RWPE2 (cell line): Measurements from ENCODE around the gene ABCD3.
A peak's percentile ranks its signal among the peaks of the same experiment; 100 is the strongest.

Source experiments
- ATAC-seq: fragments of 200-7000 bp; cut with Tn5 transposase; 3 replicates; pipeline ENCODE4 v1.9.1; 2021; ENCODE audit warnings: low read depth
- DNase-seq: peaks from one replicate; pipeline ENCODE4 v3.0.0-alpha.2; 2020; ENCODE audit warnings: low spot score
- H3K27ac ChIP-seq: fragments of 450-650 bp; 2 replicates; pipeline ENCODE4 v1.5.1; 2017; ENCODE audit warnings: mild to moderate bottlenecking; ENCODE audit not compliant: poor library complexity, severe bottlenecking
- H3K27me3 ChIP-seq: fragments of 250-450 bp; sonication (Bioruptor Pico); 2 replicates; pipeline ENCODE4 v1.5.1; 2021; ENCODE audit warnings: mild to moderate bottlenecking, moderate library complexity; ENCODE audit not compliant: insufficient read depth, poor library complexity, severe bottlenecking
- H3K36me3 ChIP-seq: fragments of 250-450 bp; sonication (Bioruptor Pico); 2 replicates; pipeline ENCODE4 v1.5.1; 2020; ENCODE audit warnings: low read depth, mild to moderate bottlenecking, moderate library complexity
- H3K4me1 ChIP-seq: fragments of 250-450 bp; sonication (Bioruptor Pico); 2 replicates; pipeline ENCODE4 v1.5.1; 2021; ENCODE audit warnings: mild to moderate bottlenecking, moderate library complexity; ENCODE audit not compliant: insufficient read depth, poor library complexity, severe bottlenecking
- H3K4me3 ChIP-seq: fragments of 250-450 bp; sonication (Bioruptor Pico); 2 replicates; pipeline ENCODE4 v1.5.1; 2021; ENCODE audit warnings: mild to moderate bottlenecking, moderate library complexity; ENCODE audit not compliant: severe bottlenecking
- H3K9me3 ChIP-seq: fragments of 250-450 bp; sonication (Bioruptor Pico); 2 replicates; pipeline ENCODE4 v1.5.1; 2021; ENCODE audit warnings: mild to moderate bottlenecking, moderate library complexity; ENCODE audit not compliant: severe bottlenecking
- TF ChIP-seq, protein P1 (sequence below): fragments of 450-650 bp; IDR thresholded peaks from one replicate; pipeline ENCODE4 v1.5.1; 2017; ENCODE audit warnings: mild to moderate bottlenecking, moderate library complexity; ENCODE audit not compliant: poor library complexity, severe bottlenecking

The ABCD3 gene

DNA sequence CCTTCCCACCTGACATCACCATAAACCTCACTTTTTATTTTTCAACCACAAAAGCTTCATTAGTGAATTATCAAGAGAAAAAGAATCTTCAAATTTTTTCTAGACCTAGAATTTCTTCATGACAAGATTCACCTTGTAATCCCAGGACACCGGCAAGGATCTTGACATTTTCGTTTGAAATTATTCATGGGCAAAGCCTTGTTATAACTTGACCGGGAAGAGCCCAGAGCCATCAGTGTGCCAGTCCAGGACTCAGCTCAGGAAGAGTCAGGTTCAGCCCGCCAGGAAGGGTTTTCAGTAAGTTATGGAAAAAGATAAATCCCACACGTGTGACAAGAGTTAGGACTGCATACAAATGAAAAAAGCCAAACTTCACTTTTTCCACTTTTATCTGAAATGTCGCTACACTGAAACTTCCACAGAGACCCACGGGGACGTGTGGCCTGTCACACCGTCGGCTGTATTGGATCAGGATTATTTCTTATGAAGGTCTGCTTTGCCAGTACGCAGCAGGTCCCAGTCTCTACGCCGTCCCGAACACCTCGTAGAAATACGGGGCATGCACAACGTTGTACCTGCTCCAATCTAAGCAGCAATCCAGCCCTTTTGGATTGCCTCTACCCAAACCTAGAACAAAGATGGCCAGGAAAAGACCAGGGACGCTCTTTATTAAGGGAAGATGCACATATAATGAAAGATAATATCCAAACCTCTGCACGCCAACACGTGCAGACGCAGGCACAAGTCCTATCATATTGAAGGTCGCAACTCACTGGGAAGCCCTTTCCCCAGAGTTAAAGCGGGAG, 122.5 kb downstream of the ABCD3 start:
- ATAC-seq (no peak), DNase-seq (no peak)
- Histone ChIP-seq H3K27me3 (no peaks in the 10 kb centered on the region), H3K9me3 (no peaks in the 10 kb centered on the region), H3K36me3 (peaks cover 76% of the 10 kb centered on the region), H3K27ac (peak overlapping the region; percentile 99), H3K4me3 (peak overlapping the region; percentile 90), H3K4me1 (peaks cover 36% of the 10 kb centered on the region)
- TF ChIP-seq, protein P1, sequence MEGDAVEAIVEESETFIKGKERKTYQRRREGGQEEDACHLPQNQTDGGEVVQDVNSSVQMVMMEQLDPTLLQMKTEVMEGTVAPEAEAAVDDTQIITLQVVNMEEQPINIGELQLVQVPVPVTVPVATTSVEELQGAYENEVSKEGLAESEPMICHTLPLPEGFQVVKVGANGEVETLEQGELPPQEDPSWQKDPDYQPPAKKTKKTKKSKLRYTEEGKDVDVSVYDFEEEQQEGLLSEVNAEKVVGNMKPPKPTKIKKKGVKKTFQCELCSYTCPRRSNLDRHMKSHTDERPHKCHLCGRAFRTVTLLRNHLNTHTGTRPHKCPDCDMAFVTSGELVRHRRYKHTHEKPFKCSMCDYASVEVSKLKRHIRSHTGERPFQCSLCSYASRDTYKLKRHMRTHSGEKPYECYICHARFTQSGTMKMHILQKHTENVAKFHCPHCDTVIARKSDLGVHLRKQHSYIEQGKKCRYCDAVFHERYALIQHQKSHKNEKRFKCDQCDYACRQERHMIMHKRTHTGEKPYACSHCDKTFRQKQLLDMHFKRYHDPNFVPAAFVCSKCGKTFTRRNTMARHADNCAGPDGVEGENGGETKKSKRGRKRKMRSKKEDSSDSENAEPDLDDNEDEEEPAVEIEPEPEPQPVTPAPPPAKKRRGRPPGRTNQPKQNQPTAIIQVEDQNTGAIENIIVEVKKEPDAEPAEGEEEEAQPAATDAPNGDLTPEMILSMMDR: no peak

DNA sequence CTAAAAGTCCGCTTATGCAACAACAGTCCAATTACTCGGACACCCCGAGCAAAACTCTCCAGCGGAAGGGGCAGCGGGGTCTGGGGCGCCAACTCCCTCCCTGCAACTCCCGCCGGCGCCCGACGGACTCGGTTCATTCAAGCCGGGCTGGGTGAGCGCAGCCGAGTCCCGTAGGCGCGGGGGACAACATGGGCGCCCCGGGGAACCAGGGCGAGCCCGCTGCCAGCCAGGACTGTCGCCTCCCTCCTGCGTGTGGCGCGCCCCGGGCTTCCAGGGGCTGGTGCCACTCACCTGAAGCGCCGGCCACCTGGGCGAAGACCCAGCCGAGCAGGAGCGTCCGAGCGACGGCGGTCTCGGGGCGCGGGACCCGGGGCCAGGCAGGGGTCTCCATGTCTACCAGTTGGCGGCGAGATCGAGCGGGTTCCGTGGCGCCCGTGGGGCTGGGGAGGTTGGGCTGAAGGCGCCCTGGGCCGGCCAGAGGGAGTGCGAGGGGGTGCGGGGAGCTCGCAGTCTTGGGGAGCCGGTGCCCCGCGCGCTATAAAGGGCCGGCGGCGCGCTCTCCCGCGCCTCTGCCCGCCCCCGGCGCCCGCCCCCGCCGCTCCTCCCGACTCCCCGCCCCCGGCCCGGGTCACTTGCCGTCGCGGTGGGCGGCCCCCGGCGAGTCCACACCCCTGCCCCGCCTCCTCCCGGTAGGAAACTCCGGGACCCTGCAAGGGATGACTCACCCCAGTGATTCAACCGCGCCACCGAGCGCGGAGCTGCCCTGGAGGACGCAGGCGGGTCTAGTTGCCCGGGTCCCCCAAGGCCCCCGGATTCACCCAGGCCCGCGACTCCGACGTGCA, 123.3 kb downstream of the ABCD3 start, which contains the start of gene F3:
Gene F3 (minus strand): TSS at position 514 of the 842 bp plus-strand sequence. CDS start 123 bp downstream, at position 391.
- DNase-seq: peak; percentile 97
- H3K27ac ChIP-seq: peak within 1 kb of the TSS; percentile 99

DNA sequence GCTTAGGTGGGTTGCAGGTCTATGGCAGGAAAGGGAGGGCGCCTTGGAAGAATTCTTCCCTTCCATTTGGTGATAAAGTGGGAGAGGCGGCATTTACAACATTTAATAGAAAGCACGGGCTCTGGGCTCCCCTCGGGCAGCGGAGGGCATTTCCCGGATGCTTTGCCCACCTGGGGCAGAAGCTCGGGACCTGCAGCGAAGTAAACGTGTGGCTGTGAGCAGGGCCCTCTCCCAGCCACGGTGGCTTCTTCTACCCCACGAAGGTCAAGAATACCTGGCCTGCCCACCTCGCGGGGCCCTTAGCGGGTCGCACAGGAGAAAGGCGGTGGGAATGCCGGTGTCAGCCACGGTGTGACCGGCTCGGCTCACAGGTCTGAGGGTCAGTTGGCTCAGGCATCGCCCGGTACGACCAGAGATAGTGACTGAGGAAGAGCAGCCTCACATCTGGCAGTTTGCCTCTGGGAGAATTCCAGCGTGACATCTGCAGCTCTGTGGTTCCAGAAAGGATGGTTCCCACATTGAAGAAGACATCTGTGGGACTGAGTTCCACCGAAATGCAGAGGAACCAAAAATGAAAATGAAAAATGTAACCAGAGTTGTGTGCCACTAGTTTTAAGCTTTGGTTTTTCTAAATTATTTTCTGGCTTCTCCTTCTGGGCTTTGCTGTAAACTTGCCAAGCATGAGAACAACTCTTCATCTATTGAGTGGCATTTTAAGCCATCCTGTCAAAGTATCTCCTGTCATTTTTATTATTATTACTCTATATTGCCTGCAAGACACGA, 124.1 kb downstream of the ABCD3 start:
- H3K4me3 ChIP-seq: peak overlapping the region; percentile 90
- H3K27ac ChIP-seq: peak overlapping the region; percentile 99
- H3K9me3 ChIP-seq: no peaks in the 10 kb centered on the region
- TF ChIP-seq, protein P1: no peak
- no peak for ATAC-seq
- no peak for DNase-seq
- H3K27me3 ChIP-seq: no peaks in the 10 kb centered on the region
- peaks cover 60% of the 10 kb centered on the region for H3K36me3 ChIP-seq
- peaks cover 32% of the 10 kb centered on the region for H3K4me1 ChIP-seq

More for the DNA sequence above, 123.3 kb downstream of the ABCD3 start, which contains the start of gene F3:
- H3K9me3 ChIP-seq: no peaks in the 10 kb centered on the region
- H3K4me3 ChIP-seq: peak within 1 kb of the TSS; percentile 90
- ATAC-seq: peak; percentile 54
- no peaks in the 10 kb centered on the region for H3K27me3 ChIP-seq
- TF ChIP-seq, protein P1: peak; percentile 30
- peaks cover 68% of the 10 kb centered on the region for H3K36me3 ChIP-seq
- peaks cover 38% of the 10 kb centered on the region for H3K4me1 ChIP-seq

DNA sequence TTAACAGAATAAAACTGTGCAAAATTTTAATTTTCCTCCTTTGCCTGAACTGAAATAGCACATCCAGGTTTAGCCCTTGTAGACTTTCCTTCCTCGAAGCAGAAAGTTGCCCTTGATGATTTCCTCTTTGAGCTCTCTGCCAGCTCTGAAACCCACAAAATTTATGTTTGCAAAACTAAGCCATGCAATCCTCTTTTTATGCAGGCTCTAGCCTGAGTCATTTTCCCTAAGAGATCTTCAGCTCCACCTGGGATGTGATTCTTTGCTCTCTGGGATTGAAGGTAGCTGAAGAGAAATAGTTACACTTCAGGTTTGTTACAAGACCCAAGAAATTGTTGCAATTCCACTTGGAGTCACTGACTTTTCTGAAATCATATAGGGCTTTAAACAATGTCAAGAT, 124.8 kb downstream of the ABCD3 start:
- Histone ChIP-seq H3K27me3 (no peaks in the 10 kb centered on the region), H3K27ac (peak overlapping the region; percentile 99), H3K4me3 (peak overlapping the region; percentile 90), H3K36me3 (peaks cover 52% of the 10 kb centered on the region), H3K4me1 (peaks cover 25% of the 10 kb centered on the region), H3K9me3 (no peaks in the 10 kb centered on the region)
- ATAC-seq (no peak), DNase-seq (no peak)
- TF ChIP-seq, protein P1: no peak
